Measurements from ENCODE around the gene BRINP3.

BRINP3 gene

DNA sequence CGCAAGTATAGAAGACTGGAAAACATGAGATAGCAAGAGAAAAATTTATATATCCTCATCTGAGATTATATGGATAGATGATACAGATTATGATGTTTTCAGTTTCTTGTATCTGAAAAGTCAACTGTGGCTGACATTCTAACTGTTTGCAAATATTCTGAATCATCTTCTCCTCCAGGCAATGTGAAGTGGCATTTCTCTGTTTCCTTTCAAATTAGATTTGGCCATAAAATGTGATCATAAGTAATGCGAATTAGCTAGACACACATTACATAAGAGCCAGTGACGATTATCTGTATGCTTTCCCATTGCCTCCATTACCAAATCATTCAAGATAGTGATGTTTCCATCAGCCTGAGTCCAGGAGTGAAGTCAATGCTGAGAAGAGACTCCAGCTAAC lies 265.2 kb downstream of the BRINP3 start:
- Histone ChIP-seq H3K27me3 (replicated peaks) (no peaks in the 10 kb centered on the region), H3K27ac (no peak overlapping the region), H3K36me3 (replicated peaks) (no peaks in the 10 kb centered on the region), H3K4me3 (ENCODE audit: low read depth, low read length) (no peak overlapping the region)
- in situ Hi-C loops (cut with HindIII; ENCODE audit: low pct_ligation_motif_present, low sequenced_read_pairs): no loop called here
- TF ChIP-seq, protein P1, sequence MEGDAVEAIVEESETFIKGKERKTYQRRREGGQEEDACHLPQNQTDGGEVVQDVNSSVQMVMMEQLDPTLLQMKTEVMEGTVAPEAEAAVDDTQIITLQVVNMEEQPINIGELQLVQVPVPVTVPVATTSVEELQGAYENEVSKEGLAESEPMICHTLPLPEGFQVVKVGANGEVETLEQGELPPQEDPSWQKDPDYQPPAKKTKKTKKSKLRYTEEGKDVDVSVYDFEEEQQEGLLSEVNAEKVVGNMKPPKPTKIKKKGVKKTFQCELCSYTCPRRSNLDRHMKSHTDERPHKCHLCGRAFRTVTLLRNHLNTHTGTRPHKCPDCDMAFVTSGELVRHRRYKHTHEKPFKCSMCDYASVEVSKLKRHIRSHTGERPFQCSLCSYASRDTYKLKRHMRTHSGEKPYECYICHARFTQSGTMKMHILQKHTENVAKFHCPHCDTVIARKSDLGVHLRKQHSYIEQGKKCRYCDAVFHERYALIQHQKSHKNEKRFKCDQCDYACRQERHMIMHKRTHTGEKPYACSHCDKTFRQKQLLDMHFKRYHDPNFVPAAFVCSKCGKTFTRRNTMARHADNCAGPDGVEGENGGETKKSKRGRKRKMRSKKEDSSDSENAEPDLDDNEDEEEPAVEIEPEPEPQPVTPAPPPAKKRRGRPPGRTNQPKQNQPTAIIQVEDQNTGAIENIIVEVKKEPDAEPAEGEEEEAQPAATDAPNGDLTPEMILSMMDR (IDR thresholded peaks at IDR 0.05; ENCODE audit: low read depth, low read length, missing control alignments): no peak
- DNase-seq: no peak

DNA sequence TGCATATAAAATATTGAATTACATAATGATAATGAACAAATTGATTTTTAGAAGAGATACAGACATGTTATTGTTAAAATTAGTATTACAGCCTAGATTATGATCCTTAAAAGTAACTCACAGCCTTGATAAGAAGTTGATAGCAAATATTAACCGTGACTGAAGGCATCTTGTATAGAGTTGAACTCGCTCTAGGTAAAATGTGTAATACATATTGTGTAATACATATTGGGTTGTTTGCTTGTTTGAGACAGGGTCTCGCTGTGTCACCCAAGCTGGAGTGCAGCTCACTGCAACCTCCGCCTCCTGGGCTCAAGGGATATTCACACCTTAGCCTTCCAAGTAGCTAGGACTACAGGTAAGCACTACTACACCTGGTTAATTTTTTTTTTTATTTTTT lies 269.9 kb downstream of the BRINP3 start:
- Histone ChIP-seq H3K27me3 (replicated peaks) (no peaks in the 10 kb centered on the region), H3K4me3 (ENCODE audit: low read depth, low read length) (no peak overlapping the region), H3K36me3 (replicated peaks) (no peaks in the 10 kb centered on the region), H3K27ac (no peak overlapping the region)
- in situ Hi-C loops (cut with HindIII; ENCODE audit: low pct_ligation_motif_present, low sequenced_read_pairs): no loop called here
- TF ChIP-seq, protein P1 (IDR thresholded peaks at IDR 0.05; ENCODE audit: low read depth, low read length, missing control alignments): no peak
- no peak for DNase-seq

DNA sequence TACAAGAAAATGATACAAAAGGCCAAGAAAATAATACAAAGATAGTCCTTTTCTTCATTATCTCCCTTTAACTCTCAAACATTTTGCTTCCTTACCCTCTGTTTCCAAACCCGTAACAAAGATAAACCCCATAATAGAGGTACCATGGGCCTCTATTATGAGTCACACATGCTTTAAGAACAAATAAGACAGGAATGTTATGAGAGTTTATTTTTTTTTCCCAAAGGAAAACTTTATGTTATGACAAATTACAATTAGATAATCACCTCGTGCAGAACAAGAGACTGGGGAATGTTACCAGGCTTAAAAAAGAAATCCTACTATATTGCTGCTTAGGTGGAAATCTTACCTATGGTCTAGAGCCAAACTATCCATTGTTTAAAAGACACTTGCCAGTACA lies 272.0 kb downstream of the BRINP3 start:
- in situ Hi-C loops (cut with HindIII; ENCODE audit: low pct_ligation_motif_present, low sequenced_read_pairs): no loop called here
- Histone ChIP-seq H3K4me3 (ENCODE audit: low read depth, low read length) (no peak overlapping the region), H3K27me3 (replicated peaks) (no peaks in the 10 kb centered on the region), H3K36me3 (replicated peaks) (no peaks in the 10 kb centered on the region), H3K27ac (no peak overlapping the region)
- TF ChIP-seq, protein P1 (IDR thresholded peaks at IDR 0.05; ENCODE audit: low read depth, low read length, missing control alignments): no peak
- DNase-seq: no peak

DNA sequence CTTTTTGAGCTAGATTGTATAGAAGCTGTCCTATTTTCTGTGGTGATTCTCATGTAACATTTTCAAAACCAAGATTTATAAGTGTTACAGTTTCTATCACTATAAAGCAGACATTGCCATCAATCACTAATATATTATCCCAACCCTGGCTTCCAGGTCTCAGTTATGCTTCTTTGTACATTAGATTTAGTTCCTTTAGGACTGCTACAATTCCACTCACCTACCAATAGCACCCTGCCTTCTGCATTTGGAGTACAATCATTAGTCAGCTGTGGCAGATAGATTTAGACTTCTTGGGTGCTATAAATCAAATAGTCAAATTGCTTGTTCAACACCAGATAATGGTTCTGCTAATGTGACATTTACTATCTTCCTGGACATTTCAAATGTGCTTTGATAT lies 281.6 kb downstream of the BRINP3 start:
- DNase-seq: no peak

DNA sequence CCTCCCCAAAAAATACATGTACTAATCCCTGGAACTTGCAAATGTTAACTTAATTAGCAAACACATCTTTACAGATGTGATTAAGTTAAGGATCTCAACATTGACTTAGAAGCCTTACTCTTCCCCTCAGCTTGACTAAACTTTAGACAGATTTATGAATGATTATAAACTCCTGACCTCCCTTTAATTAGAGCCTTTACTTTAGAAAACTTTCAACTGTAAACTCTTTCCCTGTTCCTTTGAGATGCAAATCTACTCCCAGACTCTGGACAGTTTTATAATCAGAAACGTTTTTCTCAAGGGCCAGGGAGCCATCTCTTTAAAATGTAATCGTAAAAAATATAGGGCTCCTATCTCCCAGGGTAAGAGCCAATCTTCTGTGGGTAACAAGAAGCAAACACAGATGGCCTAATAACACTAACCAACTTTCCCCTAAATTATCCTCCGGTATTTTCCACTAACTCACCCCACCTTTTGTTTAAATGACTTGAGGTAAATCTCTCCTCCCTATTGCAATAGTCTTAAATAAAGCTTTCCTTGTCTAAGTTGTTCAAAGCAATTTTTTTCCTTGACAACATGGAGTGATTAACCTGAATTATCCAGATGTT lies 284.1 kb downstream of the BRINP3 start:
- H3K4me3 ChIP-seq (ENCODE audit: low read depth, low read length): no peak overlapping the region
- in situ Hi-C loops (cut with HindIII; ENCODE audit: low pct_ligation_motif_present, low sequenced_read_pairs): no loop called here
- DNase-seq: no peak
- no peaks in the 10 kb centered on the region for H3K36me3 ChIP-seq (replicated peaks)
- no peak overlapping the region for H3K27ac ChIP-seq
- TF ChIP-seq, protein P1 (IDR thresholded peaks at IDR 0.05; ENCODE audit: low read depth, low read length, missing control alignments): no peak
- no peaks in the 10 kb centered on the region for H3K27me3 ChIP-seq (replicated peaks)

More for the DNA sequence above, 281.6 kb downstream of the BRINP3 start:
- Histone ChIP-seq H3K4me3 (ENCODE audit: low read depth, low read length) (no peak overlapping the region), H3K36me3 (replicated peaks) (no peaks in the 10 kb centered on the region), H3K27me3 (replicated peaks) (no peaks in the 10 kb centered on the region), H3K27ac (no peak overlapping the region)
- in situ Hi-C loops (cut with HindIII; ENCODE audit: low pct_ligation_motif_present, low sequenced_read_pairs): no loop called here
- TF ChIP-seq, protein P1 (IDR thresholded peaks at IDR 0.05; ENCODE audit: low read depth, low read length, missing control alignments): no peak

DNA sequence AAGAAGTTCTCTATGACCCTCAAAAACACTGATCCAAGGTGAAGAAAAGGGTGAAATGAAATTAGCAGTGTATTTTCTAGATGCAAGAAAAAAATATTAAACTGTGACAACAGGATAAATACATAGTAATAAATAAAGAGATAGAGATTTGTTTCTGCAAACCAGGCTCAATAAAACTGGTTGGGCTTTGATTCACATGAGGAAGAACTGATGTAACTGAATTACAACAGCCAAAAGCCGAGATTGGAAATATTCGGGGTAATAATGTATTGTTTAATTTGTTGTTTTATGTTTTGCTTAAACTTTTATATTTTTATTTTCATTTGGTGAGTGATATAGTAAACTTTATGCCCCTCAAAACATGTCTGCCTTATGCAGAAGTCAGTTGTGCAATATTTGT lies 285.0 kb downstream of the BRINP3 start:
- no peaks in the 10 kb centered on the region for H3K27me3 ChIP-seq (replicated peaks)
- no peaks in the 10 kb centered on the region for H3K36me3 ChIP-seq (replicated peaks)
- in situ Hi-C loops (cut with HindIII; ENCODE audit: low pct_ligation_motif_present, low sequenced_read_pairs): no loop called here
- no peak overlapping the region for H3K4me3 ChIP-seq (ENCODE audit: low read depth, low read length)
- TF ChIP-seq, protein P1 (IDR thresholded peaks at IDR 0.05; ENCODE audit: low read depth, low read length, missing control alignments): no peak
- DNase-seq: no peak
- no peak overlapping the region for H3K27ac ChIP-seq

Data from brain microvascular endothelial cell (primary cell).